Fibroblast of skin of back (primary cell): ENCODE results near the gene PRKCA.
A peak's percentile ranks its signal among the peaks of the same experiment; 100 is the strongest.

ENCODE experiments used
- DNase-seq: peaks from one replicate; pipeline ENCODE4 v3.0.0-alpha.2; 2013

PRKCA gene

DNA sequence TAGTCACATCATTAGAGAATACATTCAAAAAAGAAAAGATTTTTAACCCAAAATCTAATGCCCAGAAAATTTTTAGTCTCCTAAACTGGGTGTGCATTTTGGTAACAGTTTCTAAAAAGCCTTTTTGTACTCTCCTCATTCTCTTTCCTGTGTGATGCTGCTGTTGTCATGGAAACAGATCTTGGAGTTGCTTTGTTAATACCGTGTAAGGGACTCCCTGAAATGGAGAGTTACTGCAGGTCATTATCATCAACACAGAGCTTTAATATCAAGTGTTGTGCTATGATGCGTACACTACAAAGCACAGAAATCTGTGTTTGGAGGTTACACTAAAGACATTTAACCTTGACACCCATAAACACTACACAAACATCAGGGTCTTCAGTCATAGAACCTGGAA is 216.3 kb downstream of the PRKCA start:
- no peak for DNase-seq

DNA sequence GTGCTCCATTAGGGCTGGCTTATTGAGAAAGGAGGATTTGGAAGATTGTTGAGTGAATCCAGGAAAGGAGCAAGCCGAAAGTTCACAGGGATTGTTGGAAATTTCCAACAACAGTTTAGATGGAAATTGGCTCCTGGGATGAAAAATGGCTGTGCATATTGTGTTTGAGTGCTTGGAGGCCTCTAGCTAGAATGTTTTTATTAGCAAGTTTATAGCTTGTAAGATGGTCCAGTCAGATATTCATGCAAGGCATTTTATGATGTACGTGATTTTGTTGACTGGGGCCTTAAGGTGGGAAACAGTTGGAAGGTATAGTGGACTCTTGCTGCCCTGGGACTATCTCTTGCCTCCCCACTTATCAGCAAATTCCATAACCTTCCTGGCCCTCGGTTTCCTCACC is 216.7 kb downstream of the PRKCA start:
- no peak for DNase-seq

DNA sequence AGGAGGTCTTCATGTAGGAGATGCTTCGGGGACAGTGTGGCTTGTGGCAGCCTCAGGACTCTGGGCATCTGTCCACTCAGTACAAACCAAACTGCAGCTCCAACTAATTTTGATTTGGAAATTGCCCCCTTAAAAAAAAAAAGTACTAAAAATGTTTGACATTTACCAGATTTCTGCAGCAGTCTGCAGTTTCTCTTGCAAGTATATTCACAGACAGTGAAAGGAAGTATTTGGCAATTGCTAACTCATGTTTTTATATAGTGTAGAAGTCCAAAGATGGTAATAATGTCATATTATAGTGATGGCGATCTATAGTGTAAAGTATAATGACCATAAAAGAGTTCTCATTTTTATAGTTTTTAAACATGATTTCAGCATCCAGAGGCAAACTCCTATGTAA is 218.6 kb downstream of the PRKCA start:
- no peak for DNase-seq

DNA sequence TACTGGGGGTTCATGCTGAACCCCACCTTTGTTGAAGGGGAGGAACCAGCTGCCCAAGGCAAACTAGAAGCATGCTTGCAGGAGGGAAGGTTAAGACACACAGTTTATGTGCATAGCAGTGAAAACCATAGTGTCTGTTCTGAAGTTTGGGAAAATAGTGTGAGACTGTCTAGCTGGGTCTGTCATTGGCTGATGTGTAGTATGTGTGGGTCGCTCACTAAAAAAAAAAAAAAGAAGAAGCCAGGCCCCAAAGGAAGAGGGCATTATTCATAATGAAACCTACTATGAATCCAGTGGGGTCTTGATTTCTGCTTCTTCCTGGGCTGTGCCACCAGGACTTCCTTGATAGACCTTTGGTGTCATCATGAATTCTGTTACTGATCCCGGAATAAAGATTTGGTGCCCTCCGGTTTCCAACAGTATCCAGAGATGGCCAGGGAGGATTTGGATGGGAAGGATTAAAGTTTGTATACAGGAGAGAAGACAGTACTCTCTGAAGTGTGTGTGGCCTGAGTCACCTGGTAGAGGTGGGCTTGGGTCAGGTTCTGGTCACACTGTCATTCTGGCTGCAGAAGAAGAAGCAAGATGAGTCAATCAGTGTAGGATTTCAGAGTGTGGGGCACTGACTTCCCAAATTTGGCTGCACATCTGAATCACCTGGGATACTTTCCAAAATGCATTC is 220.3 kb downstream of the PRKCA start:
- DNase-seq, result no peak

DNA sequence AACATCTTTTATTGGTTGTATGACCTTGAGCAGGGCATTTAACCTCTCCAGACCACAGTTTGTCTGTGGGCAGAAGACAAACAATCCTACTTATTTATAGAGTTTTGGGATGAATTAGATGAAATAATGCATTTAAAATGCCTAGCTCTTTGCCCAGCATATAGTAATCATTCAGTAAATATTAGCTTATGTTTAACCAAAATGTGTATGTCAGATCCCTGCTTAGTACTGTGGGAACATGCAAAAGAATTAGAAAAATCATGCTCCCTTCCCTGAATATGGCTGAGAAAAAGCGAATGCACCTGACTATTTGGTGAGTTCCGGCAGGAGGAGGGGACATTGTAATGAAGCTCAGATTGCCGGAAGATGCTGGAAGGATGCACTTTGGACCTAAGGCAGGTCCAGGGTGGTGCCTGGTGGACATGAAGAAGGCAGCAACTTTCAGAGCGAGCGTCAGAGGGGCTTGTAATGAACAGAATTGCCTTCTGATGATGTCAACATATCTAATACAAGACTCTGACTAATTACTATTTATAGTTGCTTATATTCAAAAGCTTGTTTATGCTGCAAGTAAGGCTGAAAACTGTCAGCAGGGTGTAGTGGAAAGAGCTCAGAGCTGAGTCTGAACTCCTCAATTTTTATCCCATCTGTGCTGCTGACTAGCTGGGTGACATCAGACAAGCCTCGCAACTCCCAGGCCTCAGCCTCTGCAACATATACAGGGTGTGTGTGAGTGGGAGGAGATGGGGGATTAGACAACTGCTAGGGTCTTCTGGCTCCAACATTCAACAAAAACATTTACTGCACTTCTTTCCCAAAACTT is 221.2 kb downstream of the PRKCA start:
- DNase-seq, result peak; percentile 50

DNA sequence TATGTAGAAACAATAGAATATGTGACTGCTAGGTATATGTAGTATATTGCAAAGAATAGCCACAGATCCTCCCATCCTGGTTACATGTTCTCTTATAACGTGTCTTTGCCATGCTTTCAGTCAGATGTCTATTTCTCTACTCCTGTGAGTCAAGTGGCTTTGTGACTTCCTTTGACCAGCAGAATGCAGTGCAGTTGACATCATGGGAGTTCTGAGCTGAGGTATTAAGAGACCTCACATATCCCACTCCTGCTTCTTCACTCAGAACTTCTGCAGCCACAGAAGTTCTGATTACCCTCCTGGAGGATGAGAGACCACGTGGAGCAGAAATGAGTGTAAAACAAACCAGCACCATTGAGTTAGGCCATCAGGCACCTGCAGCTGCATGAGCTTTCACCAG is 222.5 kb downstream of the PRKCA start:
- DNase-seq, result no peak

DNA sequence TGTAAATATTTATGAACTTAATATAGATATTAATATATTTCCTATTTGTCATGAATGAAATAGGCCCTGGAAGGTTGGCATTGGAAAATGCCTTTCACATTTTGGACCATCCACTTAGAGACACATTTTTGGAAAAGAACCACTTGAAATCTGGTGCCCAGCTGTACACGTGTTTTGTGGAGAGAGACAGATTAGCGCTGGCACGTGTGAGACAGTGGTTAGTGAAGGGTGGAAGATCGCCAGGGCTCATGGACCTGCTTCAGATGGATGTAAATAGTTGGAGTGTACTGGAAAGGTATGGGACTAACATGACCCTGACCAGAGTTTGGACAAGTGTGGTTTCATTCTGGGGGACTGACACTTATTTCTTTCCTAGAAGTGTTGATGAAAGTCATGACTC is 222.9 kb downstream of the PRKCA start:
- DNase-seq, result no peak

DNA sequence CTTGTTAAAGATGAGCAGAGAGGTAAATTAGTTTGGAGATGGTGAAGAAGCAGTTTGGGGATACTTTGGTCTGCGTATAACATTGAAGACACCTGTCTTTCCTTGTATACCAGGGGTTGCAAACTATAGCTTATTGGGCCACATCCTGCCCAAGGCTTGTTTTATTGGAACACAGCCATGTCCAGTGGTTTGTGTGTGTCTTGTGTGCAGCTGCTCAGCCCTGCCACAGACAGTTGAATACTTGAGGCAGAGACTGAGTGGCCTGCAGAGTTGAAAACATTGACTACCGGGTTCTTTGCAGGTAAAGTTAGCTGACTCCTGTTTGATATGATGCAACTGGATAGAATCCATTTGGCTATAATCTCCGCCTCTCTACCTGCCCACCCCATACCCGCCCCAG is 224.4 kb downstream of the PRKCA start:
- DNase-seq, result no peak

DNA sequence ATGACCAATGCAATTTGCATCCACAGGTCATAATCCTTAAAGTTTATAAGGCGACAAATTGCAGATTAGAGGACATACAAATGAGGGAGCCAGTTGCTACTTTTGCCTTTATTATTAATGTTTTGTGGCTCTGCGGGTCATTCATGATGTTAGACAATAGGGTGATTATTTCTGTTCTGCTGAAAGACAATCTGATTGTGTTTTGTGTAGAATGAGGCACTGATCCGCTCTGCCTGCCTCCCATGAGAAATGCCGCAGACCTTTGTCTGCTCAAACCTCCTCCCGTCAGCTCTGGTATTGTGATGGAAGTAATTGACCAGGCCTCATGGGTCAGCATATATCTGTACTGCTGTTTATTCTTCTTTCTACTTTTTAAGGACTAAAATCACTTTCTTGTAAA is 224.9 kb downstream of the PRKCA start:
- DNase-seq, result no peak

DNA sequence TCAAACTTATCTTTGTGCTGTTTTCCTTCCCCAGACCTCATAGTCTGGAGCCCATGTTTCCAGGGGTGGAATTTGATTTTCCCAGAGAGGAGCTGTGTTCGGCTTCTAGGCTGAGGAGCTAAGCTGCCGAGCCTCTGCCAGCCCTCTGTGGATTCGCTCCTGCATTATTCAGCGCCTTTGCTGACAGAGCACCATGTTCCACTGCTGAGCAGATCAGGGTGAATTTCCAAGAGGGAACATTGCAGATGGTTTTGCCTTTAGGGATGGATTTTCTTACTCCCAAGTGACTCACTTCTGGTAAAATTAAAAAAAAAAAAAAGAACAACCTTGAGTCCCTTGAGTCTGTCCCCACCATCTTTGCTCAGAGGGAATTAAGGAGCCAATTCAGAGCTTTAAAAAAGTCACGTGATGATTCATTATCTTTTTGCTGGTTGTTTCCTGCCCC is 229.5 kb downstream of the PRKCA start:
- peak; percentile 71 for DNase-seq

DNA sequence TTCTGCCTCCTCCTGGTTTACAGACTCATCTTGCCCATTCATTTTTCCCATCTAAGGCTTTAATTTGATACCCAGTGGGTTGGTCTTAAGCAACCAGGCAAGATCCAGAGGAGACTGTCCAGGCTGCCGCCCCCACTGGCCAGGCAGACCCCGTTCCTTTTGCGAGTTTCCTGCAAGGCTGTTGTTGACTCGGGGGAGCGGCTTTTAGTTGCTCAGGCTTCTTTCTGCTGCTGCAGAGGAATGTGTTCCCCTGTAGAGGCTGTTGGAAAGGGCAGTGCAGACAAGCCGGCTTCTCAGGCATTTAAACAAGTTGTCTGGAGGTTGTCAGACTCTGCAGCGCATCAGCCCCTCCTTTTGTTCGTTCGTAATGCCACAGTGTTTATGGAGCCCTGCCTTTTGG is 231.2 kb downstream of the PRKCA start:
- DNase-seq, result peak; percentile 69

DNA sequence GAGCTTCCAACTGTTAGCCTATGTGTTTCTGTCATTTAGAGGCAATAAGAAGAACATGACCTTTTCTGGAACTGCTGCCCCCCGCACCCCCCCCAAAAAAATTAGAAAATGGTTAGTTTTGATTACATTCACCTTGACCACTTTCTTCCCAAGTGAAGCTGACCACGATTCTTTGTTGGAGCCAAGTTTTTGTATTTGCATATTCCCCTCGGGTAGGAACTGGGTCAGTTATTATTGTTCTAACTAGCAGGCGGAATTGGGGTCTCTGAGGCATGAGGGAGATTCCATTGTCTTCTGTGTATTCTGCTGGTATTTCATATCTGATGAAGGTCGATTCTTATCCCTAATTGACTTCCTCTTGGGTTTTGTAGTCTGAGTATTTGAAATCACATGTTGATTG is 231.6 kb downstream of the PRKCA start:
- DNase-seq, result no peak

DNA sequence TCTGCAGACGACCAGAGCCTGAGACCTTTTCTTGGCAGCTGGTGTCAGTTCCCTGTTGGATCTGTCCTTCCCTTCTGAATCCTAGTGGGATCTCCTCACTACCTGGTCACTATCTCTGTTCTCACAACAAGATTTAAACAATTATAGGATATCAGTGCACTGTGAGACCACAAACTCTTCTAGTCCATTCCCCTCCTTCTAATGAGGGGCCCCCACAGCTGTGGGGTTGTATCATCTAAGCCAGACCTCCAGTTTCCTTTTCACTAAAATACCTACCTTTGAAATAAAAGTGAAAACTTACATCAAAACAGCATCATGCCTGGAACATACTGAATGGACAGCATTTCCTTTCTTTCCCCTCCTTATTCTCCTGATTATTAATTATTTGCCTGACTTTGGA is 233.2 kb downstream of the PRKCA start:
- no peak for DNase-seq

DNA sequence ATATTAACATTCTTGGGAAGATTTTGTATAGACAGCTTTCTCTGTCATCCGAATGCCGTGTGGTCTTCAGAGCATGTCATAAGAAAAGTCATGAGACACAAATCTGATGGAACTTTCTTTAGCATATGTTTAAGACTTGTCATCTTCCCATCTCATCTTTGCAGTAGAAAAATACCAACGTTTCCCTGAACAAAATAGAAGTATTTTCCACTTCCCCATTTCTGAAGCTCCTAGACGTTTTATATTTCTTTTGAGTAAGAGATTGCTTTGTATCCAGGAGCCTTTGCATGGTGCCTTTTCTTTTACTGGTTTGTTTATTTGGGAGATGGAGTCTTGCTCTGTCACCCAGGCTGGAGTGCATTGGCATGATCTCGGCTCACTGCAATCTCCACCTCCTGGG is 235.1 kb downstream of the PRKCA start:
- DNase-seq, result no peak

DNA sequence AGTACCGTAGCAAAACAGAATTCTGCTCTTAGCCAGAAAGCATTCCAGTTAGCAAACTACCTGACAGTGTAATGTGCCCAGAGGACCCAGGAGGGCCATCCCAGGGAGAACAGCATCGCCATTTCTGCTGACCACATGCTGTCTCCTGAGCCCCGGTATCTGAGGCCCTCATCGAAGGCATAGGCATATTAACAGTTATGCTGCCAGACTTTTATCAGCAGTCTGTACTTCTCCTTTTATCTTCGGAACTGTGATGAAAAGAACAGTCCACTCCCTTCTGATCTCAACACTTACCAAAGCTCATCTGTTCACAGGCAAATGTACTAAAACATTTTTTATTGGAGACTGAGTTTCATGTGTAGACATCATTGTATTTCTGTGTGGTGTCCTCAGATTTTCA is 236.4 kb downstream of the PRKCA start:
- DNase-seq, result no peak

DNA sequence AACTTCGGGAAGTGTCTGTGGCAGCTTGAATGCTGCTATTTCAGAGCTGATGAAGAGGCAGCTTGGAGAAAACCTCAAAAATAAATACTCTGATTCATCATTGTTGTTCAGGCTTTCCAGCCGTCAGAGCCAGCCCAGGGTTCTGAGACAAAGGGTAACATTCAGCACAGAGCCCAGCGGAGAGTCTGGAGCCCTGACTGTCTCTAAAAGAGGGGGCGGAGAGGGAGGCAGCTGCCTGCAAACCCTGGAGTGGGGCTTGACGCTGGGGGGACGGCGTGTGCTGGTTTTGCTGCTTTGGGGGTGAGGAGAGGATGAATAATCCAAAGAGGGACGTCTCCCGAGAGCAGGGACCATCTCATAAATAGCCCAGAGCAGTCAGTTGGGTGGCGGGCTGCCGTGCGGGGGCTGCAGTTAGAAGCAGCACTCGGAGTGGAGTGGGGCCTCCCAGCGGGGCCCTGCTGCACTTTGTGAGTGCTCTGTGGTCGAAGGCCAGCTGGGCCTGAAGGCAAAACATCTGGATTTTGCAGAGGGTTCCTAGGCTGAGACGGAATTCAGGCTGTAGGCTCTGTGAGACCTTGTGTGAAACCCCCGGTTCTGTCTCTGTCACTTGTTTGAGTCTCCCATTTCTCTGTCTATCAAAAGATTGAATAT is 237.8 kb downstream of the PRKCA start:
- peak; percentile 90 for DNase-seq

DNA sequence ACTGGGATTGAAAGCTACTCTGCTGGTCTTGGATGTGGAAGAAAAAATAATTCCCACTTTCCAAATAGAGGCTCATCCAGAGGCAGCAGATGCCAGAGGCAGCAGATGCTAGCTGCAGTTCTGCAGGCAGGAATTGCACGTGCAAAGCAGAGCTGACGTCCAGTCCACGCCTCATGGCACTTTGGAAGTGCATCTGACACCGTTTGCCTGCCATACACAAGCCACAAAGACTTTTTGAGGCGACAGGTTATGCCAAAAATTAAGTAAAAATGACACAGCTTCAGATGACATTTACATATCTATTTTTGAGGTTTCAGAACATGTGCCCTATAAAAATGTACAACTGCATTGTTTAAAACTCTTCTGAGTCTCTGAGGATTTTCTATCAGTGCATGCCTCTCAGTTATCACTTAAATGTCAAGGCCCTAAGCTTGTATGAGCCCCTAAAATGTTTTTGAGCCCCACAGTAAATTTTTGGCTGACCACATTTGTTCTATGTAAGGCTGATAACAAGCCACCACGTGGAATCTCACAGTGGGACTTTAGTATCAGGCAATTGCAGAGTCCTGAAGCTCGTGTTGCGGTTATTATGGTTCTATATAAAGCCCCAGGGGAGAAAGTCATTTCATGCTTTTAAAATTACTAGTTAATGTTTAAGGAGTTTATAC is 239.2 kb downstream of the PRKCA start:
- DNase-seq, result peak; percentile 86

DNA sequence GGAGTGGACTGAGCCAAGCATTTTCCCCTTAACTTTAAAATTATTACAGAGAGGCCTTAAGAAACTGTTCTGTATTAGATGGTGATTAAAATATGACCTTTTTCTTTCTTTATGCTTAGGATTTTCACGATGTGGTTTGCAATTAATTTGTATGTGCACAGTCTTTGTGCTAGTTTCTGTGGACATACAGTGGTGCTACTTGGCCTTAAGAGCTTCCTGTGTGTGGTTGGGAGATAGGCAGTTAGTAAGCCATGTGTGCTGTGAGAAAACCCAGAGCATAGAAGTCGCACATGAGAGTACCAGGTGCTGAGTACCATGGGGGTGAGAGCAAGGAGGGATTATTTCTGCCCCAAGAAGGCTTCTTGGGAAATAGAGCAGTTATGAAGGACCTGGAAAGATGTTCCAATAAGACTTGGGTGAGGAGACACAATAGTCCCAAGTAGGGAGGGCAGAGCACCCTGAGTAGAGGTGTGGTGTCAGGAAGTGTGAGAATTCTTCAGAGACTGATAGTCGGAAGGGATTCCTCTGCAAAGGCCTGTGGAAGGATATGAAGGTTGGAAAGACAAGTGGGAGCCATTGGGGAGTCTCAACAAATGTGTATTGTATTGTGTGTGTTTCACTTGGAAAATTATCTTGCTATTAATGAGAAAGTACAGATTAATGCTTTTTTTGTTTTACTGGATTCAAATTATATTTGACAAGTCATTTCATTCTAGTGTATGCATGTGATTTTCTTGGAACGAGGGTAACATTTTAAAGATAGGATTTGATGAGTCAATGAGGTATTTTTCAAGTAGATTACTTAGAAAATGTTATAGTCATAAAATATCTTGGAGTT is 239.9 kb downstream of the PRKCA start:
- DNase-seq, result peak; percentile 69

DNA sequence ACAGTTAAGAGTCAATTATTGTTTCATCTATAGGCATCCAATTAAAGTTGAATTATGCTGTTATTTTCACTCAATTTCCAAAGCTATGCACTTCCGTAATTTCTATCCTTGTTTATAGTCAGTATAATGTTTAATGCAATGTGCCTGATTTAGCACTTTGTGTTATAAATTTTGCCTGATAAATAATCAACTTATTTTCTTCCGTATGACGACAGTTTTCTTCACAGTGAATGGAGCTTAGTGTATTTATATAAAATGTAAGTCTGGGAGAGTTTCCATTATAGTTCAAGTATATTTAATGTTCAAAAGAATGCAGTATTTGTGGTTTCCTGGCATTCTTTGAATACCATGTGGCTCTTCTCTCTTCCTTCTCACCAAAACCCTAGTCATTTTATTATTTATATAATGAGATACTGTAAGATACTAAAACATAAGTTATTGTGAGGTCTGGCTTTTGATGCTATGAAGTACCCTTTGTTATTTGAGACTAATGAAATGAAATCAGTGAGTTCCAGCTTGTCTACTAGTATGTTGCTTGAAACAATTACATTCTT is 240.6 kb downstream of the PRKCA start:
- DNase-seq, result peak; percentile 95

DNA sequence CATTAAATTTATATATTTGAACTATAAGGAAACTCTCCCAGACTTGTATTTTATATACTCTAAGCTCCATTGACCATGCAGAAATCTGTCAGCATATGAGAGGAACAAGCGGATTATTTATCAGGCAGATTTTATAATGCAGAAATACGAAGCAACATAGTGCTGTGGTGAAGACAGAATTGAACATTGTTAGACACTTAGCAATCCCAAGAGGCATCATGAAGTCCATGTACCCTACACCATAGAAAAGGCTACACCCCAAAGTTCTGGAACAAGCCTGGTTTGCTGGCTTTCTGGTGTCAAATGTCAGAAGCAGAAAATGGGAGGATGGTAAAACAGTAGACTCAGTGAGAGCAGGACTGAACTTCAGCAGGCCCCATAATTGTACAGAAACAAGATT is 241.1 kb downstream of the PRKCA start:
- DNase-seq, result peak; percentile 63

DNA sequence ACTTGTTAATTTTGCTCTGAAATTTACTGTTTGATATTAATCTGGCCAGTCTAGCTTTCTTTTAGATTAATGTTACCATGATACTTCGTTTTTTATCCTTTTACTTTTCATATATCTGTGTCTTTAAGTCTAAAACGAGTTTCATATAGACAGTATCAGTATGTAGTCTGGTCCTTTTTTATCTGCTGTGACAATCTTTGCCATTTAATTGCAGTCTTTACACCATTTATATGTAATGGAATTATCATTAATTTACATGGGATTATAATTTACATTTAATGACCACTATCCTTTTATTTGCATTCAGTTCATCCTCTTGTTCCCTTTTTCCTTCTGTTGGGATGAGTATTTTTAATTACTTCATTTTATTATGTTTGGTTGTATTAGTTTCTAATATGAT is 243.5 kb downstream of the PRKCA start:
- DNase-seq, result no peak
